SK-MEL-5 (cell line): ENCODE measurements around the gene ZBTB7C. TPM values are rescaled to one million over a fixed set of nuclear protein-coding genes. Genes with fewer than 3 reads are reported as not detected.
"Not testable (repeated sequence)": the region's sequence is repeated elsewhere in the genome, so short reads cannot be mapped to it uniquely, and the experiment has no call there.

Source experiments
- DNase-seq: peaks from one replicate; pipeline ENCODE4 v3.0.0-alpha.2; 2016; ENCODE audit warnings: low read depth, low spot score
- in situ Hi-C: cut with HindIII; loops from 2 replicates; pipeline ENCODE4 v1.10.0; 2016; ENCODE audit warnings: low sequenced_read_pairs, high pct_unique_total_duplicates, low pct_unique_long_range_greater_than_20kb
- total RNA-seq: library from RNA; depleted of rRNA; stranded (reverse); fragments of >200 nt; shearing (Covaris generic); gene quantifications from 2 replicates; pipeline ENCODE4 v1.2.3, GENCODE V29; 2014

ZBTB7C gene
- total RNA-seq, 1 experiment from 2014 or later, result not detected

- no peak for DNase-seq
Observed at GRCh38 chr18:48296581-48296980, 112.6 kb downstream of the ZBTB7C start.

DNA sequence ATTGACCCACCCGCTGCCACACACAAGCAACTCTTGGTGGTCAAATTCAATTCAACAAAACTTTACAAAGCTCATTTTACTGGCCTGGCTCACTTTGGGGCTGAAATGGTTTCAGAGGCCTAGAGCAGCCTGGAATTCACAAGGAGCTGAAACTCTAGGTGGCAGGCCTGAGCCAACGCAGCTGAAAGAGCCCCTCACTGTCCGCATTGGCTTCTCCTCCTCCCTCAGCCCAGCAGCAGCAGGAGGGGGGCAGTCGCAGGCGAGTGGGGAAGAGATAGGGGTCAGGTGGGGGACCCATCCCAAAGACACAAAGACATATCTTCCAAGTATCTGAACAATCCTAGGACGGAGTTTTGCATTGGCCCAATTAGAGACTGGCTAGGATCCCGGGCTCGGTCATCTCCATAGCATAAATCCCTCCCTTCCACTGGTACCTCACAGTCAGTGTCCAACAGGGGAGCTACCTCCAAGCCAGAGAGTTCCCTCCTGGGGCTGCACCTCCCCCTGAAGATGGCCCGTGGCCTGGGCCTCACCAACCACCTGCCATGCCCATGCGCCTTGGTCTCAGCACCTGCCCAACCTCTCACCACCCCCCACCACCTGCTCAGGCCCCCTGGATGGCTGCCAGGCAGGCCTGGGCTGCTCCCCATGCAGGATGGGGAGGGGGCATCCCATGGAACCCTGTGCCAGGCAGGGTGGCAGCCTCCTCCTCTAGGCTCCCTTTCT is 113.4 kb downstream of the ZBTB7C start:
- peak; percentile 56 for DNase-seq
- in situ Hi-C loops, result no loop called here

More at GRCh38 chr18:48296581-48296980, 112.6 kb downstream of the ZBTB7C start:
- in situ Hi-C loops, result no loop called here

DNA sequence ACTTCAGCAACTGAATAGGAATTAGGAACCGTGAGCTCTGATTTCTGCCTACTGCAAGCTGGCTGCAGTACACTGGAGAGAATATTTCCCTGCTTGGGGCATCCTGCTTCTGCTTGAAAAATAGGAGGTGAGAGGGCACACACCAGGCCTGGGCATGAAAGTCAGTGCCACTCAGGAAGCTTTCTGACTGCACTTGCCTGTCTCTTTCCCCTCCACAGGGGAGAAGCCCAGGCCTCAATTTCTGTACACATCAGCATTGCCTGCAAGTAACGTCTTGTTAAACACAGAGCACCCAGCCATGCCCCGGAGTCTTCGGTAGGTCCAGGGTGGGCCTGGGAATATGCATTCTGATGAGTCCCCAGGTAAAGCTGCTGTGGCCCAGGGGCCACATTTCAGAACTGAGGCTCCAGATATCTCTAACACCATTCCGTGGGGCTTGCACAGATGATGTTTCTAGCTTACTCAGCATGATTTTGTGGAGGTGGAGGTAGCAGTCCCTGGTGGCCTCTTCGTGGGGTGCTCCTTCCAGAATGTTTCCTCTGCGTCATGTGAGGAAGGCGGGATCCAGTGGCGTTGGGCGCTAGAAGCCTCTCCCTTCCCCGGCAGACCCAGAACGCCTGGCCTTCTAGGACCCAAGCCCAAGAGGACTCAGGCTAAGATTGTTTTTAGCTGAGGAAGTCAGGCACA is 114.1 kb downstream of the ZBTB7C start:
- DNase-seq, result no peak
- in situ Hi-C loops, result no loop called here

DNA sequence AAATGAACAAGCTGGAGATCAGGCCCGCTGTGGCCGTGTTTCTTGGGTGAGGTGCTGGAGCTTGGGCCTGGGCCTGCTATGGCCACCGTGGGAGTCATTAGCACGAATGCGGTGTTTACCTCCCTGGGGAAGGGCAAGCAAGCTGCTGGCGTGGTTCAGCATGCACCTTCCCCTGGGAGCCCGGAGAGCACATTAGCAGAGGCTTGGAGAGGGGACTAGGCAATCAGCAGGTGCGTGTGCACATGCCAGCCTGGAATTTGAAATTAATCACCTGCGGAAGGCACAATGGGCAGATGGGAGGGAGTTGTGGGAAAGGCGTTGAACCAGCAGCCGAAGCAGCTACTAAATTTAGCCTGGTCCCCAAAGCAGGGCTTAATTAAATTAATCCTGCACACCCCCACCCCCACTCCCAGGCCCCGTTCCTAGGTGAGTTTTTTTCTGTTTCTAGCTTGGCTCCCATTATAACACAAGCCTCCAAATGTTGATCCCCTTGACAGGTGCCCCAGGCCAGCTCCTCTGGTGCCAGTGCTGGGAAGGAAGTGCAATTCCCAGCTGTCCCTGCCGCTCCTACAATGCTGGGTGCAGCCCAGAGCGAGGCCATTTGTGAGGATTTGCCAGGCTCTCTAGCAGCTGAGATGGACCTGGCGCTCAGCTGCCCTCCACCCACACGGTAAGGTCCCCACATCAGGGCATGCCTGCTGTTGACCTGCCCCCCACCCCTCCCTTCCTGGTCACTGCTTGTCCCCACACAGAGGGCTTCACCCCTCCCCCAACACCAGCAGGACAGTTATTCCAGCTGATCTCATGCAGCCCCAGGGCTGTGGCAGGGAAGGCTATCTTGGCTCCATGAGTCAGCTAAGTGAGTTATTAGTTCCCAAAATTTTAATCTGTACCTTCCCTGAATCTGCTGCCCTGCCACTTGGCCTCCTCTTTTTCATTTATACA is 115.0 kb downstream of the ZBTB7C start:
- in situ Hi-C loops, result no loop called here
- no peak for DNase-seq

- in situ Hi-C loops, result no loop called here
- DNase-seq, result no peak
Observed at GRCh38 chr18:48292782-48293424, 116.3 kb downstream of the ZBTB7C start.

DNA sequence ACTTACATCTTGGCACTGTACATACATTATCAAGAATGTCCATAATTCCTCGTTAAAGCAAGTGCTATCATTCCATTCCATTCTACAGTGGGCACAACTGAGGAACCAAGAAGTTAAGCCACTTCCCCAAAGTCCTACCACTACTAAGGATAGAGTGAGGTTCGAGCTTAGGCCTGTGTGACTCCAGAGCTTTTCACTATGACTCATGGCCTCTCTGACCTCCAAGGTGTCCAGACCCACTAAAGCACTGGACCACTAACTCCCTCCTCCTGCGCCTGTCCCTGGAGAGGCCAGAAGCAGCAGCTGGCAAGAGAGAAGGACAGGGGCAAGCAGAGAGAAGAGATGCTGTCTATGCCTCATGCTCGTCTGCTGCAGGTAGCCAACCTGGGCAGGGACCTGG is 117.0 kb downstream of the ZBTB7C start:
- in situ Hi-C loops, result no loop called here
- DNase-seq, result no peak

GRCh38 chr18:48290162-48290926 is 118.8 kb downstream of the ZBTB7C start:
- in situ Hi-C loops, result no loop called here
- peak; percentile 35 for DNase-seq

DNA sequence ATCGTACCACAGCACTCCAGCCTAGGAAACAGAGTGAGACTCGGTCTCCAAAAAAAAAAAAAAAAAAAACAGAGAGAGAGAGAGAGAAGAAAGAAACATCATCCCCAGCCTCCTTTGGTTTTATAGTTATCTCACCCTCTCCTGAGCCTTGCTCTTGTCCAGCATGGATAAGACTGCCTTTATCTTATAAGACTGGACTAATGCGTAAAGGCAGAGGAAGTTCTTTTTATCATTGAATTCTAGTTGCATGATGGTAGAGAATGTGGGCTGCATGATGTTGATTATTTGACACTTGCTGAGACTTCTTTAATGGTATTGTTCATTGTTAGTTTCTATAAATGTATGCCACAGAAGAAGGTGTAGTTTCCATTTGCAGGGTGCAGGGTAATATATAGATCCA is 124.4 kb downstream of the ZBTB7C start:
- in situ Hi-C loops, result no loop called here
- DNase-seq, result no peak

GRCh38 chr18:48284011-48284410 is 125.2 kb downstream of the ZBTB7C start:
- DNase-seq, in situ Hi-C loops: not testable (repeated sequence)

DNA sequence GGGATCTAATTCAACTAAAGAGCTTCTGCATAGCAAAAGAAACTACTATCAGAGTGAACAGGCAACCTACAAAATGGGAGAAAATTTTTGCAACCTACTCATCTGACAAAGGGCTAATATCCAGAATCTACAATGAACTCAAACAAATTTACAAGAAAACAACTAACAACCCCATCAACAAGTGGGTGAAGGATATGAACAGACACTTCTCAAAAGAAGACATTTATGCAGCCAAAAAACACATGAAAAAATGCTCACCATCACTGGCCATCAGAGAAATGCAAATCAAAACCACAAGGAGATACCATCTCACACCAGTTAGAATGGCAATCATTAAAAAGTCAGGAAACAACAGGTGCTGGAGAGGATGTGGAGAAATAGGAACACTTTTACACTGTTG is 127.7 kb downstream of the ZBTB7C start:
- DNase-seq, in situ Hi-C loops: not testable (repeated sequence)

DNA sequence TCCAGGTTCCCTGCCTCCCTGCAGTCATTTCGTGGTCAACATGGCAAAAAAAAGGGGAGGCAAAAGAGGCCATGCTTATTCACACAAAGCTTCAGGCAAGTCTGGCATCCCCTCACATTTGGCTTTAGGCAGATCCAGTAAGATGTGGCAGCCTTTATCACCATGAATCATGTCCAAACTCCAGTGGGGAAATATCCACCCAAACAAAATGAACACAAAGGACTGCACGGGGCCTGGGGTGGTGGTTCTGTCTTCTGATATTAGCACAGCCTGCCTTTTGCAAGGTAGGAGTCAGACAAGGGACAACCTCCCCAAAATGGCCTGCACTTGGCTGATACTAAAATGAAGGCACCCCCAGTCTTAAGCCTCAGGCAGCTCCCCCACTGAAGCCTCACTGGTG is 129.9 kb downstream of the ZBTB7C start:
- DNase-seq, result no peak
- in situ Hi-C loops, result no loop called here

DNA sequence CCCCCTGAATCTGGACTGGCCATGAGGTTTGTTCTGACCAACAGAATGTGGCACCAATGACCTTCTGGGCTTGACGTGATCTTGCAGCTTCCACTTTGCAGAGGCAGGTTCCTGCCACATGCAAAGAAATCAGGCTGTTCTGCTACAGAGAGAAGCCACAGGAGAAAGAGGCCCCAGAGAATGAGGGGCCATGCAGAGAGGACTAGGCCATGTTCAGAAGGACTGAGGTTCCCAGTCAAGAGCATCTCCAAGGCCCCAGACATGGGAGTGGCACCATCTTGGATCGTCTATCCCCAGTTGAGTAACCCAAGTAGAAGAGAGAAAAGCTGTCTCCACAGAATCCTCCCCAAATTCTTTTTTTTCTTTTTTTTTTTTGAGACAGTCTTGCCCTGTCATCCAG is 131.1 kb downstream of the ZBTB7C start:
- no peak for DNase-seq
- in situ Hi-C loops, result no loop called here

GRCh38 chr18:48274301-48274700 is 134.9 kb downstream of the ZBTB7C start:
- in situ Hi-C loops, result no loop called here
- DNase-seq, result no peak

DNA sequence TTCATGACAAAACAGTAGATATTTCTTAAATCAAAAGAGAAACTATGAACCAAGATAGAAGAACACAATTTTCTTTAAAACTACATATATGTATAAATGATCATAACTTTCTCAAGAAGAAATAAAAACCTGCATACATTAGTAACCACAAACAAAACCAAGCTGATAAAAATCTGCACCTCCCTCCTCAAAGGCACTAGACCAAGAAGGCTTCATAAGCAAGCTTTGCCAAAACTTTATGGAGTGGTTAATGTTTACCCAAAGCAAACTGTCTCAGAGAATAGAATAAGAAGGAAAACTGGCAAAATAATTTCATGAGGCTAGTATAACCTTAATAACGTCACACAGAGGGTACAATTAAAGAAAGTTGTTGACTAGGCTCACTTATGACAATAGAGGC is 138.3 kb downstream of the ZBTB7C start:
- DNase-seq, result no peak
- in situ Hi-C loops, result no loop called here

GRCh38 chr18:48265328-48265727 is 143.9 kb downstream of the ZBTB7C start:
- no peak for DNase-seq
- in situ Hi-C loops, result no loop called here

- in situ Hi-C loops, result no loop called here
- DNase-seq, result no peak
Observed at GRCh38 chr18:48263914-48264902, 145.0 kb downstream of the ZBTB7C start.
